Measurements from ENCODE around the gene LRRC58.

Gene LRRC58

DNA sequence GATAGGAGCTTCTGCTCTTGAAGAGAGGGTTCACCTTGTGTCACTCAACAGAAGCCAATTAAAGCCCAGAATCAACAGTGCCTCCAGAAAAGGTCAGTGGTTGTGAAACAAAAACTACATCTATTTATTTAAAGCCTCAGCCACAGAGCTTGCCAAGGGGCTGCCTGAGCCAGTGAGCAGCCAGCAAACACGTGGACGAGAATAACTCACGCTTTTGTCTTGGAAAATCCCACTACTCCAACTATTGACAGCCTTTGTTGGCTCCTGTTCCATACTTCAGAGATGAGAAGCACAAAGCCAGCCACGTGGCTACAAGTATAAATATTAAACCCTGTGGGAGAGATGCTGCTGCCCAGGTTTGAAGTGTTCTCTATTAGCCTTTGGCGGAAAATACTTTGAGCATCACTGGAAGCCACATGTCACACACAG is 74.4 kb downstream of the LRRC58 start:
- DNase-seq, result no peak

Measured in cortex of kidney (tissue), 1 donor.